IPS-NIHi11 (cell line): ENCODE data around the gene TRAFD1.

ENCODE experiments used
- DNase-seq: peaks from one replicate; pipeline ENCODE4 v3.0.0; 2012; ENCODE audit warnings: mixed read lengths, low spot score

Gene TRAFD1

GRCh38 chr12:112176321-112177010 is 51.1 kb downstream of the TRAFD1 start:
- DNase-seq = no peak

DNA sequence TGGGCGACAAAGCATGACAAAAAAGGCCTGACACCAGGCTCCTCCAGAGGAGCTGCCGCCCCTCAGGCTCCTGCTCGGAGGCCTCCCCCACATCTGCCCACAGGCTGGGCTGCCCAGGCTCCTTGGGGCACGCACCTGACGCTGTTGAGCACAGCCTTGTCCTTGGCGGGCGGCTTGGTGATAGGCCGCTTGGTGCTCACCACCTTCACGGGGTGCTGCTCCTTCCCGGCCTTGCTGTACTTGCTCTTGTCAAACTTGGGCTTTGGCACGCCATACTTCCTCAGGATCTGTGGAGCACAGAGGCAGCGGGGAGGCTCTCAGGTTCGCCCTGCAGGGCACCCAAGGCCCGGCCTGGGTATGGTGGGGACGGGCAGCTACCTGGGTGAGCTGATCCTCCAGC is 53.4 kb downstream of the TRAFD1 start:
- DNase-seq = no peak

DNA sequence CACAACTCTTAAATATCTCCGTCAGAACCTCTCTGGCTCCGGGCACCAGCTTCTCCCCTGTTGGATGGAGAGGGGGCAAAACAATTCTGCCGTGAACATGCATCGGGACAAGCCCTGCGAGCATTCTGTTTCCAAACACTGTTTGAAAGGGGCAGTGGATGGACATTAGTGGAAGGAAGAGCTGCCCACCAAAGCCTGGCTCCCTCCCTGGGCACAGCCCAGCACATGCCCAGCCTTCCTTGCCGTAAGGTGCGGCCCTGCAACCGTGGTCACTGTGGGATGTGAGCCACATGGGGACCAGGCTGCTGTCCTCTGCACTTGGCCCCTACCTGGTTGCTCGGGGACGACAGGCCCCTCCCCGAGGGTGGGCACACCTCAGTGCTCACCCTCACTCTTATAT is 54.0 kb downstream of the TRAFD1 start:
- DNase-seq = no peak

GRCh38 chr12:112179916-112180315 is 54.6 kb downstream of the TRAFD1 start:
- DNase-seq = no peak

GRCh38 chr12:112180422-112180821 is 55.1 kb downstream of the TRAFD1 start:
- DNase-seq = no peak

- no peak for DNase-seq
Observed at GRCh38 chr12:112182499-112182898, 57.1 kb downstream of the TRAFD1 start.

DNA sequence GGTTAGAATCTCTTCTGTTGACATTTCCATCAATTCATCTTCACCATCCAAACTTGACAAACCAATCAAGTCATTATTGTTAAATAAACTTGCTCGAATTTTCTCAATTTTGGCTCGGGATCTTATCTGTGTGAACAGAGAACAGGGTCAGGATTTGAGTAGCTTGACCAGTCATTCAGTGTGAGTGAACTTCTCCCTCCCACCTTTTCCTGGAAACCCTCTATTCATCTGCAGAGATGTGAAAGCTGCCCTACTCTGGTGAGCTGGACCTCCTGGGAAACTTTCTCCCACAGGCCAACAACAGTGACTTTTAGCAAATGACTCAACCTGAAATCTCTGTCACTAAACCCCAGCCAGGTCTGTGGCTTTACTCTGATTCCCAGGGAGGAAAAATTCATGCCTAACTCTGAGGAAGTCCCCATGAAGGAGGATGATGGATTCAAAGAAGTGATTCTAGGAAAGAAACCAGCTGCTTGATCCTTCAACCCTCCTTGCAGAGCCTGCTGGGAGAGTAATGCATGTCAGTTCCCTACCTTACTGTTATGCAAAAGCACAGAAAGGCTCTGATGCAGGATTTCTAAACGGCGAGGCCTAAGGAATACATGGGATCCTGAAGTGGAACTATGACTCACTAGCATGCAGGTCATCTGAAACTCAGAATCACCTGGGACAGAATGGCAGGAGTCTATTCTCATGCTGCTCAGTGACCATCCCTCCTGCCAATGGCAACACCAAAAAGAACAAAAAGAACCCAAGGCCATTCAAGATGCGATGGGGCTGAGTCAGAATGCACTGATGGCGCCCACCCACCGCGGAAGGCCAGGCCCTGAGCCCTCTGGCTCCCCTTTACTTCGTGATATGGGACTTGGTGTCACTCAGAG is 58.0 kb downstream of the TRAFD1 start:
- peak; percentile 53 for DNase-seq

DNA sequence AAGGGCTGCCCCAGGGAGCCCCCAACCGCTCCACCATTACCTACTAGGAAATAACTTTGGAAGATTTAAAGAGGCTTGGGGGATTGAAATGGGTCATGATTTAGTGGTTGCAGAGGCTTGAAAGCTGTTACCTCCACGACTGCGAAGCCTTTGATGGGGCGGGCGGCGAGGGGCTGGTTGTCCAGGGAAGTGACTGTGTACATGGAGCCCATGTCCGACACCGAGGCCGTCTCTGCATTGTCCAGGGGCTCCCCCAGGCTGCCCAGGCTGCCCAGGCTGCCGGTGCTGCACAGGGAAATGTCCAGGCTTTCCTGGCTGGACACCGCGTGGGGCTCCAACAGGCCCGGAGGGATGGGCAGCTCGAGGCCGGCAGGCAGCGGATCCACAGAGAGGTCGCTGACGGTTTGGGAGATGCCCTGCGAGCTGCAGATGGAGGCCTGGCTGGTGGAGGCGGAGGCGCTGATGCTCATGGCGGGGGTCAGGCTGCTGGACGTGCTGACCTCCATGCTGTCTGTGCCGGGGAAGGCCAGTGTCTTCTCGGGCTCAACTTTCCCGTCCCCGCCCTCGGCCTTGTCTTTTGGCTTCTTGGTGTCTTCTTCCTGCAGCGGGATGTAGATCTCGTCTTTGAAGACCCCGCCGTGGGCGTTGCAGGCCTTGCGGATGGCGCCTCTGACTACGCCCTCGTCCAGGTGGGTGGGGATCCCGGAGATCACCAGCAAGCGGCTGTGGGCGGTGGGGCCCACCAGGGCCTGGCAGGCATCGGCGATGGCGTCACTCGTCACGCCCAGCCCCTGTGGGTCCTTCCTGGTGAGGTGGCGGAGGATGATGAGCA is 58.9 kb downstream of the TRAFD1 start:
- no peak for DNase-seq

DNA sequence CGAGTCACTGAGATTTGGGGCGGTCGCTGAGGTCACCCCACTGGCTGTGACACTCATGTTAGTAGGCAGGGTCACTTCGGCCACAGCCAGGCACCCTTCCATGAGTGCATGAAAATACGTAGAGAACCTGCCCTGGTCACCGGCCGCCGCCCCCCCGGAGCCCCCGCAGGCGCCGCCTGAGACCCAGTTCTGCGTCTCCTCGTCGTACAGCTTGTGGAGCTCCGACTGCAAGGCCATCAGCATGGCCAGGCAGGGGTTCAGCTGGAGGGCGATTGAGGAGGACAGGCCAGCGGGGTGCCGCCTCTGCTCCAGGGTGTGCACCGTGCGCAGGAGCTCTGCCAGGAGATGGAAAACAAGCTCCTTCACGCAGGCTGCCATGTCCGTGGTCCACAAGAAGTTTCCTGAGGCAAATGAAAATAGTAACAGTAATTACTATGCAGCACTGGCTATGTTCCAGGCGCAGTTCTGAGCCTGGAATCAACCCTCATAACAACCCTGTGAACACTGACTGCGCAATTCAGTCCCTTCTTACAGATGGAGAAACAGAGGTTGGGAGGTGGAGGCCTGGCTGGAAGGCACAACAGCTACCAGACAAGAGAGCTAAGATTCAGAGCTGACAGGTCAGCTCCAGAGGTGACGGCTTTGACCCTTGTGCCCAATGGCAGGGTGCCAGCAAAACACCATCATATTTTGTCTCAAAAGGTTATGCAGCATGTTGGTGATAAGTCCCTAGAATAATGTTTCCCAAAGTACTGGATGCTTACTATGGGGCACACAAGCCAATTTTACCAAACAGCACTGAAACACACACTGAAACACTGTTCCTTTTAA is 59.9 kb downstream of the TRAFD1 start:
- DNase-seq = no peak

DNA sequence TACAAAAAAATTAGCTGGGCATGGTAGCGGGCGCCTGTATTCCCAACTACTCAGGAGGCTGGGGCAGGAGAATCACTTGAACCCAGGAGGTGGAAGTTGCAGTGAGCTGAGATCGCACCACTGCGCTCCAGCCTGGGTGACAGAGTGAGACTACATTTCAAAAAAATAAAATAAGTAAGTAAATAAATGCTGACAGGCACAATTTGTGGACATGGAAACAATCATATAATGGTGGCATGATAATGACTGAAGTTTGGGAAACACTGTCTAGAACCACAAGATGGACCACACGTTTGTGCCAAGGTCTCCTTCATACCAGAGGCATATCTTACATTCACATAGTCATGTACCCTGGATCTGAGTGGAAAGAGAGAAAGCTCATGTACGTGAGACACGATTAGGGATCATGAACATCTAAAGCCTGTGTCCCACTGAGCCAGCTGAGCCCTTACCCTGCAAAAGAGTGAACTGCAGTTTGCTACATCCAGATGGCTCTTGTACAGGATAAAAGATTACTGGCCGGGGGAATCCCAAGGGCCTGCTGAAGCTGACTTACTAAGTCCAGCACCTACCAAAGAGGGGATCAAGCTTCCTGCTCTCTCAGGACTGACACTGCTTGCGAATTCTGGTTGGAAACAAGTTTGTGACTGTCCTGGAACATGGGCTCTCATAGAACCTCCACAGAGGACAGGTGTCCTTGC is 62.9 kb downstream of the TRAFD1 start:
- no peak for DNase-seq

- peak; percentile 52 for DNase-seq
Observed at GRCh38 chr12:112190231-112191025, 65.1 kb downstream of the TRAFD1 start.

- DNase-seq = no peak
Observed at GRCh38 chr12:112191201-112191600, 65.8 kb downstream of the TRAFD1 start.

- DNase-seq = no peak
Observed at GRCh38 chr12:112191840-112192321, 66.5 kb downstream of the TRAFD1 start.

- DNase-seq = no peak
Observed at GRCh38 chr12:112192475-112192874, 67.1 kb downstream of the TRAFD1 start.

- no peak for DNase-seq
Observed at GRCh38 chr12:112194601-112195247, 69.4 kb downstream of the TRAFD1 start.

GRCh38 chr12:112196196-112196875 is 71.0 kb downstream of the TRAFD1 start:
- no peak for DNase-seq

- peak; percentile 90 for DNase-seq
Observed at GRCh38 chr12:112198120-112198733, 72.9 kb downstream of the TRAFD1 start.

GRCh38 chr12:112199136-112199535 is 73.8 kb downstream of the TRAFD1 start:
- DNase-seq = no peak
